Astrocyte (in vitro differentiated cells and primary cell): ENCODE results near the gene FAM124A.

Source experiments
- CTCF ChIP-seq: IDR thresholded peaks from 2 replicates; pipeline ENCODE4 v1.5.1; 2011; ENCODE audit warnings: low read depth, mild to moderate bottlenecking, inconsistent platforms, low read length, moderate library complexity; ENCODE audit not compliant: insufficient read depth
- EZH2 ChIP-seq: IDR thresholded peaks from 2 replicates; pipeline ENCODE4 v1.6.1; 2012; ENCODE audit warnings: mild to moderate bottlenecking, low read length, inconsistent platforms; ENCODE audit not compliant: insufficient read depth

GRCh38 chr13:51270623-51271415 lies 48.6 kb downstream of the FAM124A start:
- TF ChIP-seq CTCF = no peak
- TF ChIP-seq EZH2 = no peak
